Suprapubic skin (tissue), 4 donors: Measurements from ENCODE around the gene MTHFD2. TPM values are rescaled to one million over a fixed set of nuclear protein-coding genes. Genes with fewer than 3 reads are reported as not detected.

Source experiments
- DNase-seq, 2 donors: peaks; one replicate each; pipeline ENCODE4 v3.0.0-alpha.2; 2019; ENCODE audit warnings: low spot score in 2 of 2
- H3K27ac ChIP-seq: fragments of 200-600 bp; sonication (generic); one replicate; pipeline ENCODE4 v1.5.1; 2019
- H3K27me3 ChIP-seq: fragments of 200-600 bp; sonication (generic); one replicate; pipeline ENCODE4 v1.5.1; 2019
- H3K36me3 ChIP-seq: fragments of 200-600 bp; sonication (generic); one replicate; pipeline ENCODE4 v1.5.1; 2019
- H3K4me1 ChIP-seq: fragments of 200-600 bp; sonication (generic); one replicate; pipeline ENCODE4 v1.5.1; 2019
- H3K4me3 ChIP-seq: fragments of 200-600 bp; sonication (generic); one replicate; pipeline ENCODE4 v1.5.1; 2019; ENCODE audit warnings: mild to moderate bottlenecking
- H3K9me3 ChIP-seq: fragments of 200-600 bp; sonication (generic); one replicate; pipeline ENCODE4 v1.5.1; 2019
- EP300 ChIP-seq: sonication (generic); formaldehyde crosslinking; IDR thresholded peaks from one replicate; pipeline ENCODE4 v1.6.1; 2017; ENCODE audit warnings: antibody characterized with exemption
- POLR2A ChIP-seq, 2 donors: fragments of 450-650 bp; IDR thresholded peaks; one replicate each; pipeline ENCODE4 v1.6.1; 2017; ENCODE audit warnings: antibody characterized with exemption in 2 of 2, mild to moderate bottlenecking in 2 of 2, moderate library complexity in 2 of 2
- POLR2AphosphoS5 ChIP-seq, 3 donors: sonication (generic); formaldehyde crosslinking; IDR thresholded peaks; one replicate each; pipeline ENCODE4 v1.6.1; 2017; ENCODE audit warnings: antibody characterized with exemption in 3 of 3
- WGBS: methylation state at CpG from one replicate; pipeline ENCODE4 v1.1.5; 2018; 5-methylcytosine and 5-hydroxymethylcytosine counted together
- total RNA-seq, 4 donors: library from RNA; depleted of rRNA; stranded (reverse); fragments of >200 nt; gene quantifications; one replicate each; pipeline ENCODE4 v1.1.0, GENCODE V29; 2016
- TF ChIP-seq, protein P1 (sequence below), 2 donors: fragments of 200-600 bp in 1 of 2; fragments of 450-650 bp in 1 of 2; sonication (generic) in 1 of 2; IDR thresholded peaks; one replicate each; pipeline ENCODE4 v1.5.1; 2016 to 2019; ENCODE audit warnings: antibody characterized with exemption in 2 of 2, mild to moderate bottlenecking in 1 of 2, moderate library complexity in 1 of 2

MTHFD2 gene
- total RNA-seq, 4 donors from 2014 or later, result 15.5 to 28.1 (median 17.5) TPM

DNA sequence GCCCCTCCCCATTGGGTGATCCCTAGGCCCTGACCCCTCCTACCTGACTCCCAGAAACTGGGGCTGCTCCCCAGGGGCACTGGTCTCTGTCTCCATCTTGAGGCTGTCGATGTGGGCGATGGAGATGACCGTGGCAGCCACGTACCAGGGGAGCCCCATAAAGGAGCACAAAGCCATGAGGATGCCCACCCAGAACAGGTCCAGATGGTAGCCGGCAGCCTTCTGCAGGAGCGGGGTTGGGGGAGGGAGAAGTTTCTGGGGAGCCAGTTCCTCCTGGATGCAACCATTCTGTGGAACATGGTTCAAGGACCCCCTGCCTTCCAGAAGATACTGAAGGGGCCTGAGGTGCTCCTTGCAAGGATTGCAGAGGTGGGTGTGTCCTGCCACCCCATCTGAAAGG, 34.0 kb downstream of the MTHFD2 start:
- DNase-seq, result no peak
- WGBS, result no CpG with 5 or more reads among the region's 6 CpGs
- no peaks in the 10 kb centered on the region for H3K4me1 ChIP-seq
- H3K27ac ChIP-seq, result no peak overlapping the region
- no peaks in the 10 kb centered on the region for H3K9me3 ChIP-seq
- no peaks in the 10 kb centered on the region for H3K27me3 ChIP-seq
- TF ChIP-seq EP300 (no peak), POLR2A (IDR thresholded peaks at IDR 0.05) (no peak), POLR2AphosphoS5 (IDR thresholded peaks at IDR 0.05) (no peak)
- TF ChIP-seq, protein P1, sequence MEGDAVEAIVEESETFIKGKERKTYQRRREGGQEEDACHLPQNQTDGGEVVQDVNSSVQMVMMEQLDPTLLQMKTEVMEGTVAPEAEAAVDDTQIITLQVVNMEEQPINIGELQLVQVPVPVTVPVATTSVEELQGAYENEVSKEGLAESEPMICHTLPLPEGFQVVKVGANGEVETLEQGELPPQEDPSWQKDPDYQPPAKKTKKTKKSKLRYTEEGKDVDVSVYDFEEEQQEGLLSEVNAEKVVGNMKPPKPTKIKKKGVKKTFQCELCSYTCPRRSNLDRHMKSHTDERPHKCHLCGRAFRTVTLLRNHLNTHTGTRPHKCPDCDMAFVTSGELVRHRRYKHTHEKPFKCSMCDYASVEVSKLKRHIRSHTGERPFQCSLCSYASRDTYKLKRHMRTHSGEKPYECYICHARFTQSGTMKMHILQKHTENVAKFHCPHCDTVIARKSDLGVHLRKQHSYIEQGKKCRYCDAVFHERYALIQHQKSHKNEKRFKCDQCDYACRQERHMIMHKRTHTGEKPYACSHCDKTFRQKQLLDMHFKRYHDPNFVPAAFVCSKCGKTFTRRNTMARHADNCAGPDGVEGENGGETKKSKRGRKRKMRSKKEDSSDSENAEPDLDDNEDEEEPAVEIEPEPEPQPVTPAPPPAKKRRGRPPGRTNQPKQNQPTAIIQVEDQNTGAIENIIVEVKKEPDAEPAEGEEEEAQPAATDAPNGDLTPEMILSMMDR (IDR thresholded peaks at IDR 0.05), result no peak
- H3K36me3 ChIP-seq, result peaks cover 16% of the 10 kb centered on the region
- no peak overlapping the region for H3K4me3 ChIP-seq

DNA sequence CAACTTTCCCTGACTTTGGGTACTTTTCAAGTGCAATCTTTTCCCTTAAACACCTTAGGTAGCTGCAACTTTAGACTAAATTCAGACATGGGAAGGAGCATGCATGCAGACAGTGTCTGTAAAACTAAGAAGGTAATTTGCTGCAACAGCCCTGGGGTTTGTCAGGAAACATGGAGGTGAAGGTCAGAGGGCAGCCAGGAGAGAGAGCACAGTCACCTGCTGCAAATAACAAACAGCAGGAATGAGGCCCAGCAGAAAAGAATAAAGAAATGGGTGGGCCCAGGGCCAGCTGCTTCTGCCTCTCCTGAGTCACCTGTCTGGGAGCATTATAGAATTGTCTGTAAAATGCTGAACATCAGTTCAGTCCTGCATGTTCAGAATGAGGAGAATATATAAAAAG, 35.2 kb downstream of the MTHFD2 start:
- no peaks in the 10 kb centered on the region for H3K9me3 ChIP-seq
- no peak overlapping the region for H3K4me3 ChIP-seq
- no peaks in the 10 kb centered on the region for H3K4me1 ChIP-seq
- peaks cover 16% of the 10 kb centered on the region for H3K36me3 ChIP-seq
- TF ChIP-seq, protein P1 (IDR thresholded peaks at IDR 0.05), result no peak
- TF ChIP-seq POLR2AphosphoS5 (IDR thresholded peaks at IDR 0.05), result no peak
- TF ChIP-seq EP300, result no peak
- no peak for TF ChIP-seq POLR2A (IDR thresholded peaks at IDR 0.05)
- DNase-seq, result no peak
- H3K27me3 ChIP-seq, result no peaks in the 10 kb centered on the region
- no peak overlapping the region for H3K27ac ChIP-seq

DNA sequence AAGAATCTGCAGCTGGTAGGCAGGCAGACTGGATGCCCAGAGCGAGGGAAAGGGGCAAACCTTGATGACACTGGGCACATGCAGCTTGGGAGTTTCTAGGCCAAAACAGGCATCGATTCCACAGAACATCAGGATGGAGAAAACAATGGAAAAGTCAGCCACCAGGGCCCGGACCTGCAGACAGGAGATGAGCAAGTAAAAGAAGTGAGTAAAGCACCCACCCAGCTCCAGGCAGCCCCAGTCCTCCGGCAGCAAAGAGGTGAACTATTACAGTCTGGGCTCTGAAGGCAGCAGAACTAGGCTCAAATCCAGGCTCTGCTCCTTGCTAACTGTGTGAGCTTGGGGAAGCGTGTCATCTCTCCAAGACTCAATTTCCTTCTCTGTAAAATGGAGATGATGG, 36.6 kb downstream of the MTHFD2 start:
- WGBS, result 94% methylated on average over 5 of the region's 5 CpGs
- Histone ChIP-seq H3K27me3 (no peaks in the 10 kb centered on the region), H3K9me3 (no peaks in the 10 kb centered on the region), H3K36me3 (peaks cover 16% of the 10 kb centered on the region), H3K4me1 (no peaks in the 10 kb centered on the region), H3K4me3 (no peak overlapping the region), H3K27ac (no peak overlapping the region)
- no peak for DNase-seq
- TF ChIP-seq EP300, result no peak
- no peak for TF ChIP-seq POLR2AphosphoS5 (IDR thresholded peaks at IDR 0.05)
- TF ChIP-seq POLR2A (IDR thresholded peaks at IDR 0.05), result no peak
- TF ChIP-seq, protein P1 (IDR thresholded peaks at IDR 0.05), result no peak

DNA sequence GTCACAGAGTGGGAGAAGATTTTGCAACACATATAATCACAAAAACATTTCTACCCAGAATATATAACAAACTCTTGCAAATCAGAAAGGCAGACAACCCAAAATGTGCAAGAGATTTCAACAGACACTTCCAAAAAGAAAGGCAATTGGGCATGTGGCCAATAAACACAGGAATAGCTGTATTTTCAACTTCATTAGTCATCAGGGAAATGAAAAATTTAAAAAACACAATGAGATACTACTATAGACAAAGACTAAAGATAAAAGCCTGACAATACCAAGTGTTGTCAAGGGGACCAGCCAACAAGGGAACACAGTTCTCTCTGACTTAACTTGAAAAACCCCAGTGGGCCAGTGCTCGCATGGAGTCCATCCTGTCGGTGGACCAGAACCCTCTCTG, 40.5 kb downstream of the MTHFD2 start:
- TF ChIP-seq, protein P1 (IDR thresholded peaks at IDR 0.05), result no peak
- no peak for TF ChIP-seq POLR2AphosphoS5 (IDR thresholded peaks at IDR 0.05)
- TF ChIP-seq EP300, result no peak
- TF ChIP-seq POLR2A (IDR thresholded peaks at IDR 0.05), result no peak
- no peaks in the 10 kb centered on the region for H3K4me1 ChIP-seq
- peaks cover 8% of the 10 kb centered on the region for H3K36me3 ChIP-seq
- H3K9me3 ChIP-seq, result no peaks in the 10 kb centered on the region
- no peak for DNase-seq
- H3K27ac ChIP-seq, result no peak overlapping the region
- H3K27me3 ChIP-seq, result no peaks in the 10 kb centered on the region
- 85% methylated on average over 2 of the region's 2 CpGs for WGBS
- H3K4me3 ChIP-seq, result no peak overlapping the region

DNA sequence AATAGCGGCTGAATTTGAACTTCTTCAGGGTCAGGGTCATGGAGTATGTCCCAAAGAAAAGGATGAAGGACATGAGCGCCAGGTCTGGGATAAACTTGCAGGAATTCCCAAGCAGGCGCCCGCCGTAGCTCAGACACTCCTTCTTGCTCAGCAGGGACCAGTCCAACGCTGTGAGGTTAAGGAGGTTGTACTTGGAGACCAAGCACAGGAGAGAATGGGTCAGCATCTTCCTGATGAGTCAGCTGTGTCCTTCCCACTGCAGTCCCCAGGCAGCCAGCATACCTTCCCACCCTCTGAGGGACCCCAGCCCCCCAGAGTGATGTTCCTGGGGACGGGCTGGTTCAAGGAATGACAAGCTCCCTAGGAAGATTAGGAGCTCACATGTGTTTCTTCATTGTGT, 40.9 kb downstream of the MTHFD2 start:
- no peak for DNase-seq
- peaks cover 8% of the 10 kb centered on the region for H3K36me3 ChIP-seq
- 86% methylated on average over 7 of the region's 7 CpGs for WGBS

More for the DNA sequence above, 40.9 kb downstream of the MTHFD2 start:
- TF ChIP-seq, protein P1 (IDR thresholded peaks at IDR 0.05), result no peak
- TF ChIP-seq EP300 (no peak), POLR2A (IDR thresholded peaks at IDR 0.05) (no peak)
- no peaks in the 10 kb centered on the region for H3K4me1 ChIP-seq
- H3K9me3 ChIP-seq, result no peaks in the 10 kb centered on the region
- no peak overlapping the region for H3K4me3 ChIP-seq
- H3K27ac ChIP-seq, result no peak overlapping the region
- H3K27me3 ChIP-seq, result no peaks in the 10 kb centered on the region
